BLaER1 (cell line): ENCODE results near the gene CHST8.
A peak's percentile ranks its signal among the peaks of the same experiment; 100 is the strongest.

Experiments
- H3K27ac ChIP-seq: shearing (Covaris generic); formaldehyde crosslinking; 2 replicates; pipeline ENCODE4 v1.8.1; 2022
- H3K27me3 ChIP-seq: shearing (Covaris generic); formaldehyde crosslinking; 2 replicates; pipeline ENCODE4 v1.8.1; 2022
- H3K36me3 ChIP-seq: shearing (Covaris generic); formaldehyde crosslinking; 2 replicates; pipeline ENCODE4 v1.8.1; 2022
- H3K4me1 ChIP-seq: shearing (Covaris generic); formaldehyde crosslinking; 2 replicates; pipeline ENCODE4 v1.8.1; 2022
- H3K4me2 ChIP-seq: shearing (Covaris generic); formaldehyde crosslinking; 2 replicates; pipeline ENCODE4 v1.8.1; 2022
- H3K4me3 ChIP-seq: shearing (Covaris generic); formaldehyde crosslinking; 2 replicates; pipeline ENCODE4 v1.8.1; 2022
- H3K9ac ChIP-seq: shearing (Covaris generic); formaldehyde crosslinking; 2 replicates; pipeline ENCODE4 v1.8.1; 2022
- H3K9me3 ChIP-seq: shearing (Covaris generic); formaldehyde crosslinking; 2 replicates; pipeline ENCODE4 v1.8.1; 2022
- H4K20me1 ChIP-seq: shearing (Covaris generic); formaldehyde crosslinking; 2 replicates; pipeline ENCODE4 v1.8.1; 2022
- Cebpa-rat ChIP-seq: shearing (Covaris generic); IDR thresholded peaks from 2 replicates; pipeline ENCODE4 v1.8.1; 2022

The CHST8 gene

GRCh38 chr19:33778089-33778791 is 156.5 kb downstream of the CHST8 start:
- Histone ChIP-seq H3K27ac (no peak overlapping the region), H3K9me3 (no peaks in the 10 kb centered on the region), H3K4me2 (peak overlapping the region; percentile 85), H3K27me3 (peaks cover 10% of the 10 kb centered on the region; the same call in 1 of the 2 replicates), H3K4me1 (peaks cover 17% of the 10 kb centered on the region), H4K20me1 (no peaks in the 10 kb centered on the region), H3K9ac (peak overlapping the region; percentile 47; the same call in 1 of the 2 replicates), H3K4me3 (peak overlapping the region; percentile 46), H3K36me3 (no peaks in the 10 kb centered on the region)
- no peak for TF ChIP-seq Cebpa-rat

- peaks cover 10% of the 10 kb centered on the region; the same call in 1 of the 2 replicates for H3K27me3 ChIP-seq
- no peak overlapping the region for H3K27ac ChIP-seq
- peaks cover 17% of the 10 kb centered on the region for H3K4me1 ChIP-seq
- no peak overlapping the region for H3K4me2 ChIP-seq
- no peaks in the 10 kb centered on the region for H3K36me3 ChIP-seq
- no peaks in the 10 kb centered on the region for H3K9me3 ChIP-seq
- H4K20me1 ChIP-seq, result no peaks in the 10 kb centered on the region
- no peak for TF ChIP-seq Cebpa-rat
- no peak overlapping the region for H3K9ac ChIP-seq
- no peak overlapping the region for H3K4me3 ChIP-seq
Observed at GRCh38 chr19:33779849-33780248, 158.1 kb downstream of the CHST8 start.

- Histone ChIP-seq H3K4me3 (no peak overlapping the region), H3K27me3 (peaks cover 10% of the 10 kb centered on the region; the same call in 1 of the 2 replicates), H4K20me1 (no peaks in the 10 kb centered on the region), H3K36me3 (no peaks in the 10 kb centered on the region), H3K4me1 (peaks cover 17% of the 10 kb centered on the region), H3K27ac (no peak overlapping the region), H3K9ac (no peak overlapping the region), H3K9me3 (no peaks in the 10 kb centered on the region), H3K4me2 (no peak overlapping the region)
- no peak for TF ChIP-seq Cebpa-rat
Observed at GRCh38 chr19:33780251-33780650, 158.5 kb downstream of the CHST8 start.

GRCh38 chr19:33780746-33781145 is 159.0 kb downstream of the CHST8 start:
- Histone ChIP-seq H3K27ac (no peak overlapping the region), H3K9me3 (no peaks in the 10 kb centered on the region), H3K9ac (no peak overlapping the region), H3K36me3 (no peaks in the 10 kb centered on the region), H3K4me2 (no peak overlapping the region), H4K20me1 (no peaks in the 10 kb centered on the region), H3K4me1 (peaks cover 18% of the 10 kb centered on the region), H3K4me3 (no peak overlapping the region), H3K27me3 (peaks cover 10% of the 10 kb centered on the region; the same call in 1 of the 2 replicates)
- no peak for TF ChIP-seq Cebpa-rat

DNA sequence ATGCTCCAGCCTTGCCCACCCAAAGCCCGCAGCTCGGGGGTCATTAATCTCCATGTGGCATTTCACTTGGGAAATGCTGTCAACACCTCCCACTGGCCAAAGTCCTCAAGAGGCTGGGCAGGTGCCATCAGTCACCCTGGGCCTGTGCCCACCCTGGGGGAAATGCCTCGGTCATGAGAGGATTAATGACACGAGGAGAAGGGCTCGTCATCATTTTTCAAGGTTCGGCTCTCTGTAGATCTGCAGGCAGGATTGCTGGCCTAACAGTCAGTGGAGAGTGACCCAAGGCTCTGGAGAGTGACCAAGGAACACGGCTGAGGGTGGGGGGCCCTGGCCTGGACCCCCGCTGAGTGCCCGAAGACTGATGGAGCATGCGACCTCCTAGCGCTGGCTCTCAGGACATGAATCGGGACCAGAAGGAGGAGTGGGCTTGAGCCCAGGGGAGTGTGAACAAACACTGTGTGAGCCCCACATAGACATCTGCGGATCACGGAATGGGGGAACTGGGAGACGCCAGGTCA is 159.7 kb downstream of the CHST8 start:
- Histone ChIP-seq H3K27me3 (peaks cover 10% of the 10 kb centered on the region; the same call in 1 of the 2 replicates), H3K27ac (no peak overlapping the region), H3K4me2 (no peak overlapping the region), H3K9me3 (no peaks in the 10 kb centered on the region), H3K36me3 (no peaks in the 10 kb centered on the region), H4K20me1 (no peaks in the 10 kb centered on the region), H3K4me3 (no peak overlapping the region), H3K9ac (no peak overlapping the region), H3K4me1 (peaks cover 21% of the 10 kb centered on the region)
- no peak for TF ChIP-seq Cebpa-rat

GRCh38 chr19:33781996-33782395 is 160.2 kb downstream of the CHST8 start:
- Histone ChIP-seq H3K4me1 (peaks cover 19% of the 10 kb centered on the region), H4K20me1 (no peaks in the 10 kb centered on the region), H3K9ac (no peak overlapping the region), H3K4me3 (no peak overlapping the region), H3K9me3 (no peaks in the 10 kb centered on the region), H3K27me3 (peaks cover 10% of the 10 kb centered on the region; the same call in 1 of the 2 replicates), H3K36me3 (no peaks in the 10 kb centered on the region), H3K4me2 (no peak overlapping the region), H3K27ac (no peak overlapping the region)
- TF ChIP-seq Cebpa-rat, result no peak

- no peaks in the 10 kb centered on the region for H4K20me1 ChIP-seq
- no peaks in the 10 kb centered on the region for H3K36me3 ChIP-seq
- no peak for TF ChIP-seq Cebpa-rat
- H3K9ac ChIP-seq, result no peak overlapping the region
- no peak overlapping the region for H3K4me3 ChIP-seq
- H3K4me1 ChIP-seq, result peaks cover 11% of the 10 kb centered on the region; the same call in 1 of the 2 replicates
- H3K27ac ChIP-seq, result no peak overlapping the region
- H3K4me2 ChIP-seq, result no peak overlapping the region
- H3K9me3 ChIP-seq, result no peaks in the 10 kb centered on the region
- no peaks in the 10 kb centered on the region for H3K27me3 ChIP-seq
Observed at GRCh38 chr19:33784432-33784831, 162.7 kb downstream of the CHST8 start.

DNA sequence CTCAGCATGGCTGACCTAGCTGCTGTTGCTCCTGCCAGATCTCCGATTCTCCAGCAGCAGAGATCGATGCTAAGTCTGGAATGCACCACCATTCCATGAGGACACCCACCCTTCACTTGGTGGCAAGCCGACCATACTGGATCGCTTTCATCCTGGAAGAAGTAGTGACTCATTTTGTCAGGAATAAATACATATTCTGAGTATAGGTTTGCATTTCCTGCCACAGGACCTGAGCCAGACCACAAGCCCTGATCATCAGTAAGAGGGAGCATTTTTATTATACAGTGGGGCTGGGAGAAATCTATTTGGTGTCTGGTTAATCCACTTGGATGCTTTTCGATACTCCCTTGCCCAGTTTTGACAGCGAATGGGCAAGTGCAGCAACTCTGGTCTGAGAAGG is 164.0 kb downstream of the CHST8 start:
- Histone ChIP-seq H3K9ac (no peak overlapping the region), H3K27me3 (no peaks in the 10 kb centered on the region), H3K4me2 (no peak overlapping the region), H3K27ac (no peak overlapping the region), H3K4me1 (peaks cover 11% of the 10 kb centered on the region; the same call in 1 of the 2 replicates), H3K36me3 (no peaks in the 10 kb centered on the region), H3K4me3 (no peak overlapping the region), H3K9me3 (no peaks in the 10 kb centered on the region), H4K20me1 (no peaks in the 10 kb centered on the region)
- no peak for TF ChIP-seq Cebpa-rat

DNA sequence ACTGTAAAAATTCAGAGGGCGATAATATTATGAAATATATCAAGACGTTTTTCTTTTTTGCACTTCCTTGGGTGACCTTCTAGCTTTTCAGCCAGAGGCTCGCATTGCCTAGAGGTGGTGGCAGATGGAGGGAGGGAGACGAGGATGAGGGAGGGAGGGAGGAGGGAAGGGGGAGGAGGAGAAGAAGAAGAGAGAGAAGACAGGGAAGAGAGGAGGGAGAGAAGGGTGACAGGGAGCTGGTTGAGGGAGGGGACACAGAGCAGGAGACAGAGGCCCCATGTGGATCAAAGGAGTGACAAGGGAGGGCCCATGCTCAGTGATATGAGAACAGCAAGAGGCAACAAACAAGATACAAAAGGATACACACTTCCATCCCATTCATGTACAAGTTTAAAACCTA is 166.9 kb downstream of the CHST8 start:
- H3K4me1 ChIP-seq, result peaks cover 12% of the 10 kb centered on the region
- no peak for TF ChIP-seq Cebpa-rat
- no peaks in the 10 kb centered on the region for H3K27me3 ChIP-seq
- no peak overlapping the region for H3K4me3 ChIP-seq
- no peak overlapping the region for H3K4me2 ChIP-seq
- no peak overlapping the region for H3K27ac ChIP-seq
- H3K9ac ChIP-seq, result no peak overlapping the region
- H4K20me1 ChIP-seq, result no peaks in the 10 kb centered on the region
- no peaks in the 10 kb centered on the region for H3K9me3 ChIP-seq
- H3K36me3 ChIP-seq, result no peaks in the 10 kb centered on the region

DNA sequence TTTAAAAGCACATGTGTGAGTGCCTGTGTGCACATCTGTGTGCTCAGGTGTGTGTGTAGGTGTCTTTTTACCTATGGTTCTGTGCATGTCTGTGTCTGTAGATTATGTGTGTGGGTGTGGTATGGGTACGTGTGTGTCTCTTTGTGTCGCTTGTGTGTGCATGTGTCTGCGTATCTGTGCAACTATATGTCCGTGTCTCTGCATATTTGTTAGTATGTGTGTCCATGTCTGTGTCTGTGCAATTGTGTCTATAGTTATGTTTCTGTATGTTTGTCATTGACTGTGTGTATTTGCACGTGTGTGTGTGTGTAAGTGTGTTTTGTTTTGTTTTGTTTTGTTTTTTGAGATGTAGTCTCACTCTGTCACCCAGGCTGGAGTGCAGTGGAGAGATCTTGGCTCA is 167.6 kb downstream of the CHST8 start:
- Histone ChIP-seq H3K27me3 (no peaks in the 10 kb centered on the region), H3K27ac (no peak overlapping the region)

More for the DNA sequence above, 167.6 kb downstream of the CHST8 start:
- Histone ChIP-seq H3K4me1 (peaks cover 15% of the 10 kb centered on the region), H4K20me1 (no peaks in the 10 kb centered on the region), H3K4me3 (no peak overlapping the region), H3K9ac (no peak overlapping the region), H3K36me3 (no peaks in the 10 kb centered on the region), H3K9me3 (no peaks in the 10 kb centered on the region), H3K4me2 (no peak overlapping the region)
- TF ChIP-seq Cebpa-rat, result no peak
